NK-92 (cell line): Measurements from ENCODE around the gene FOLR3.
"Not testable (repeated sequence)": the region's sequence is repeated elsewhere in the genome, so short reads cannot be mapped to it uniquely, and the experiment has no call there.

Source experiments
- DNase-seq: peaks from one replicate; lab custom pipeline; 2025; ENCODE audit not compliant: unreplicated experiment; lab: John Stamatoyannopoulos, UW

The FOLR3 gene

GRCh38 chr11:72135473-72135872 is at the start of gene FOLR3:
FOLR3 (plus strand) TSS chr11:72135725; CDS start chr11:72135953, 228 bp downstream.
- DNase-seq = not testable (repeated sequence)

- no peak for DNase-seq
Observed at GRCh38 chr11:72088076-72088808, 47.3 kb upstream of the FOLR3 start.

GRCh38 chr11:72091292-72091691 is 44.2 kb upstream of the FOLR3 start:
- DNase-seq = no peak

- no peak for DNase-seq
Observed at GRCh38 chr11:72098741-72099140, 36.8 kb upstream of the FOLR3 start.

- no peak for DNase-seq
Observed at GRCh38 chr11:72100009-72100408, 35.5 kb upstream of the FOLR3 start.

GRCh38 chr11:72100462-72100861 is 35.1 kb upstream of the FOLR3 start:
- DNase-seq = no peak

- no peak for DNase-seq
Observed at GRCh38 chr11:72102162-72102561, 33.4 kb upstream of the FOLR3 start.

DNA sequence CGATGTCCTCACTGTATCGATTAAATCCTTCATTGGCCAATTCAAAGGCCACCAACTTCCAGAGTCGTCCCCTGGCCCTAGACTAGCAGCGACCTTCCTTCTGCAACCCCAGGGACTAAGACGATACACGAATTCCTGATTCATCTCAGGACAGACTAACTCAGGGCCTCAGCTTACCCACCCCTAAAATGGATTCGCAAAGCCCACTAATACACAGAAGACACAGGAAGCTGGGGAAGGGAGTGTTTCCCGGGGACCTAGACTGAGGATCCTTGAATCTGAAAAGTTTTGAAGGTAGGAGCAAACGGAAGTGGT is 32.9 kb upstream of the FOLR3 start:
- DNase-seq = no peak

DNA sequence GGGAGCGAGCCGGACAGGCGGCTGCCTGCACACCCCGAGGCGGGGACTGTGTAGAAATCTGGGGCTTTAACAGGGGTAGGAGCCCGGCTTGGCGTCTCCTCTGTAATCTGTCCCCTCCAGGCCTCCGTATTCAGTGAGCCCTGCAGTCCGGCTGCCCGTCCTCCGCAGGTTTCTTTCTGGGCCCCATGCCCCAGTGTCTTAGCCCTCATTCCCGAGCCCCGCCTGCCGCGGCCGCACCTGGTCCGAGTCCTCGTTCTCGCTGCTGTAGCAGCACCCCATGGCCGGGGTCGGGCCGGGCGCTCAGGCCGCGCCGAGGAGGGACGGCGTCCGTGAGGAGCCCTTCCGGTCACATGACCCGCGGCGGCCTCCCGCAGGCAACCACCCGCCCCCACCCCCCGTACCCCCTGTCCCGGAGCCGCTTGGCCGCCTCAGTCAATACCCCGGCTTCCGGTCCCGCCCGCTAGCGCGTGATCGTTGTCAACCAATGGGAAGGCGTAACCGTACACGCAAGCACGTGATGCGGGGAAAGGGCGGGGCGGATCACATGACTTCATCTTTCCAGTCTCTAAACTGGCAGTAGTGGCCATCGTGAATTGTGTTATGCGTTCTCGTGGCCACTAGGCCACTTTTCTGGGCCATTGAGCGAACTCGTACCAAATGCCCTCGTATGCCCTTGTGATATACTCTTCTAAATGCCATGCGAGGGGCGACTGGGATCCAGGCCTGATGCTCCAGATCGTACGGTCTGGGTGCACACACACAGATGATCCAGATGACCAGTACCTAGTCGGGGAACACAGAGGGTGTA is 32.4 kb upstream of the FOLR3 start, which contains the start of gene LAMTOR1:
TSS of gene LAMTOR1 (minus strand) at position 352 of the 808 bp plus-strand sequence. CDS start at position 279, 73 bp downstream.
- DNase-seq = peak; percentile 91

DNA sequence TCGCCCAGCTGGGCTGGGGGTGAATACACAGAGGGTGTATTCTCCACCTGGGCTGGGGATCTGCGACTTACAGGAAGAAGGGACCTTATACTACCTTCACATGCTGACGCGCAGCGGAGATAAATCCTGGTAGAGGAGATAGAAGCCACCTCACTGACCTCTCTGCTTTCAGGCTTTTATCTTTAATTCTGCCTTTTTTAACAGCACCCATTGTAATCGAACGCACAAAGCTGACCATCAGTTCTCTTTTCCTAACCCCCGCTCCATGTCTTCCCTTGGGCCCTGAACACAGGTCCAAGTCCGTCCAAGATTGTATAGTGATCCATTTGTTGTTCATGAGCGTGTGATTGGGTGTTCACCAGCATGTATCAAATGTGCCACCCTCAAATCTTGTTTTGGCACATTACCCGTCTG is 31.8 kb upstream of the FOLR3 start:
- DNase-seq = no peak

- DNase-seq = no peak
Observed at GRCh38 chr11:72105888-72106287, 29.6 kb upstream of the FOLR3 start, which contains the start of gene TOMT. TOMT (plus strand) TSS chr11:72105924; CDS start chr11:72105952, 28 bp downstream.

GRCh38 chr11:72111300-72112142 is 24.0 kb upstream of the FOLR3 start:
- DNase-seq = no peak

- peak; percentile 84 for DNase-seq
Observed at GRCh38 chr11:72112143-72112977, 23.2 kb upstream of the FOLR3 start, which contains the start of gene ANAPC15. ANAPC15 (minus strand) TSS chr11:72112695; CDS start chr11:72111276, 1,419 bp downstream.

- DNase-seq = no peak
Observed at GRCh38 chr11:72112978-72113808, 22.3 kb upstream of the FOLR3 start.

- DNase-seq = no peak
Observed at GRCh38 chr11:72114570-72114969, 21.0 kb upstream of the FOLR3 start.

- no peak for DNase-seq
Observed at GRCh38 chr11:72116019-72116755, 19.3 kb upstream of the FOLR3 start.

GRCh38 chr11:72119198-72119597 is 16.3 kb upstream of the FOLR3 start:
- no peak for DNase-seq

DNA sequence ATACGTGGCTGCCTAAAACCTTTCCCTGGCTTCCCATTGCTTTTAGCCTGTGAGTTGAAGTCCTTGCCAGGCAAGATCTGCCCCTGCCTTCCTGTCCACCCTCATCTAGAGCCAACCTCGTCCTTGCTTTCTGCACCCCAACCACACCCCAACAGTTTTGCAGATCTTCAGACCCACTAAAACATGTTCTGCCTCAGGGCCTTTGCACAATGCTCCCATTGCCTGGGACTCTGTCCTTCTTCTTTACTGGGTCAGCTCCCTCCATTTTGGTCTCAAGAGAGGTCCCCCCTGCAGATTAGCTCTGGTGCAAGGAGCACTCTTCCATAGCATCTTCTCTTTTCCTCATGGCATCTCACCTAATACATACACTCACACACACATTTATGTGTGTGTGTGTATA is 14.6 kb upstream of the FOLR3 start:
- DNase-seq = no peak

DNA sequence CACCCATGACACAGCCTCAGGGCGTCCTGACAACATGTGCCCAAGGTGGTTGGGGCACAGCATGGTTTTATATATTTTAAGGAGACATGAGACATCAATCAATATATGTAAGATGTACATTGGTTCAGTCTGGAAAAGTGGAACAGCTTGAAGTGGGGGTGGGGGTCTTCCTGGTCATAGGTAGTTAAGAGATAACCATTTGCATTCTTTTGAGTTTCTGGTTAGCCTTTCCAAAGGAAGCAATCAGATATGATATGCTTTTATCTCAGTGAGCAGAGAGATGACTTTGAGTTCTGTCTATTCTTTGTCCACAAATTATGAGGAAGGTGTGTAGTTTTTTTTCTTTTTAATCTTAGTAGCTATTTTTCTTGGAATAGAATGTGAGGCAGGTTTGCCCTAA is 12.9 kb upstream of the FOLR3 start:
- no peak for DNase-seq
